ENCODE results near the gene RERE.

DNA sequence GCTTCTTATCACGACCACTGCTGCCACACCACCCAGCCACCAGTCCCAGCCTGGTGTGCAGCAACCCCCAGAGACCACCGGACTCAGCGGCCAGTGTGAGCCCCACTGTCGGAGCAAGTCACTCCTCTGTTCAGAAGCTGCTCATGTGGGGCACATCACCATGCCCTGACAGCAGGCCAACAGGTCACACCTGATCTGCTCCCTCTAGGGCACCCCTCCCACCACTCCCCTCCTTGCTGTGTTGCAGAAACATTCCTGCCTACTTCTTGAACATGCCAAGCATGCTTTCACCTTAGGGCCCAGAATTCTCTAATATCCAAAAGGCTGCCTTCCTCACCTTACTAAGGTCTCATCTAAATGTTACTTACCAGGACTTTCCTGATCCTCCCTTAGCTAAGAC is 353.1 kb downstream of the RERE start:
- TF ChIP-seq POLR2A (IDR thresholded peaks at IDR 0.05; ENCODE audit: low read depth, low read length) (no peak), POLR2AphosphoS5 (IDR thresholded peaks at IDR 0.05; ENCODE audit: low read depth, low read length) (no peak)
